HG03097 (cell line): ENCODE results near the gene RTTN.
A peak's percentile ranks its signal among the peaks of the same experiment; 100 is the strongest.

Experiments
- ATAC-seq: cut with Tn5 transposase; IDR thresholded peaks from one replicate; pipeline ENCODE4 v1.9.1; 2021; ENCODE audit not compliant: unreplicated experiment, low FRiP score

RTTN gene

GRCh38 chr18:70036771-70037347 is 168.6 kb downstream of the RTTN start:
- ATAC-seq = peak; percentile 98

- no peak for ATAC-seq
Measured at GRCh38 chr18:70036168-70036567, 169.3 kb downstream of the RTTN start.

- no peak for ATAC-seq
Measured at GRCh38 chr18:70031221-70031620, 174.3 kb downstream of the RTTN start.

GRCh38 chr18:70030728-70031127 is 174.8 kb downstream of the RTTN start:
- ATAC-seq = no peak

GRCh38 chr18:70029163-70029562 is 176.3 kb downstream of the RTTN start:
- ATAC-seq = peak; percentile 54

- ATAC-seq = peak; percentile 70
Measured at GRCh38 chr18:70028734-70029133, 176.8 kb downstream of the RTTN start.

GRCh38 chr18:70028084-70028483 is 177.4 kb downstream of the RTTN start:
- ATAC-seq = peak; percentile 39

GRCh38 chr18:70025580-70025979 is 179.9 kb downstream of the RTTN start:
- no peak for ATAC-seq

- peak; percentile 36 for ATAC-seq
Measured at GRCh38 chr18:70024829-70025228, 180.7 kb downstream of the RTTN start.

- no peak for ATAC-seq
Measured at GRCh38 chr18:70024093-70024492, 181.4 kb downstream of the RTTN start.

- ATAC-seq = no peak
Measured at GRCh38 chr18:70022636-70023035, 182.9 kb downstream of the RTTN start.

GRCh38 chr18:70021498-70021897 is 184.0 kb downstream of the RTTN start:
- ATAC-seq = no peak

GRCh38 chr18:70021043-70021442 is 184.4 kb downstream of the RTTN start:
- no peak for ATAC-seq

GRCh38 chr18:70019991-70020390 is 185.5 kb downstream of the RTTN start:
- no peak for ATAC-seq

- no peak for ATAC-seq
Measured at GRCh38 chr18:70019136-70019535, 186.4 kb downstream of the RTTN start.

- ATAC-seq = no peak
Measured at GRCh38 chr18:70015127-70015526, 190.4 kb downstream of the RTTN start.

- ATAC-seq = no peak
Measured at GRCh38 chr18:70005580-70005979, 199.9 kb downstream of the RTTN start.

GRCh38 chr18:70004696-70005095 is 200.8 kb downstream of the RTTN start:
- ATAC-seq = no peak

- no peak for ATAC-seq
Measured at GRCh38 chr18:69999656-70000055, 205.8 kb downstream of the RTTN start.

GRCh38 chr18:69998523-69998987 is 206.9 kb downstream of the RTTN start:
- no peak for ATAC-seq

- no peak for ATAC-seq
Measured at GRCh38 chr18:69996951-69997798, 208.3 kb downstream of the RTTN start.

GRCh38 chr18:69996417-69996816 is 209.1 kb downstream of the RTTN start:
- ATAC-seq = no peak
